ENCODE data around the gene SLC18B1. TPM values are rescaled to one million over a fixed set of nuclear protein-coding genes. Genes with fewer than 3 reads are reported as not detected.

The SLC18B1 gene
- total RNA-seq, 1 donor from 2014 or later = 17.8 TPM

DNA sequence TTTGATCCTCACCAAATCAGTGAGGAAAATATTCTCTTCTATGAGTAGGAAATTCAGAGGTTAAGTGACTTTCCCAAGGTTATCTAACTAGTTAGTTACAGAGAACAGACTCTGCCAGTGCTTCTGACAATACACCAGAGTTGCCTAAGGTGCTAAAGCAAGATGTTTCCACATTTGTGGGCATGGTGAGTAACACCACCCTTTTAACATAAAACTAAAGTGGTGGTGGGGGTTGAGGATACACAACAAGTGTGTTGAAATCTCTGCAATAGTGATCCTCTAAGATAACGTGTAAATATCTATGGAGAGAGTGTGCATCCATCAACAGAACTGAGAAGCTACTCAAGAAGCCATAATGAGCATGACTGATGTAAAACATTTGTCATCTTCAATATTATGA is 52.4 kb downstream of the SLC18B1 start:
- DNase-seq (ENCODE audit: low spot score) = no peak

DNA sequence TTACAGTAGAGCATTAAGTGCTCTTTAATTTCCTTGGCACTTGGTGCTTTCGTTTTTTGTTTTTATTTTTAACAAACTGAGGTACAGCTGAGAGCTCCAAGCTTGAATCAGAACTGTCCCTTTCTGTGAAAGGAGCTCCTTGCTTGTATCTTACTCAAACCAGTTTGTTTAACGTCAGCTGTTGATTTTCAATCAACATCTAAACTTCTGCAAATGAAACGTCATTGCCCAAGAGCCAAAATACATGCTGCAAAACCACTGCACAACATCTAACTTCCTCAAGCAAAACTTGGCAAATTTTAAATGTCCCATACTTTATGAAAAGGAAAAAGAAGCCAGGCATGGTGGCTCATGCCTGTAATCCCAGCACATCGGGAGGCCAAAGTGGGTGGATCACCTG is 55.9 kb downstream of the SLC18B1 start:
- no peak for DNase-seq (ENCODE audit: low spot score)

DNA sequence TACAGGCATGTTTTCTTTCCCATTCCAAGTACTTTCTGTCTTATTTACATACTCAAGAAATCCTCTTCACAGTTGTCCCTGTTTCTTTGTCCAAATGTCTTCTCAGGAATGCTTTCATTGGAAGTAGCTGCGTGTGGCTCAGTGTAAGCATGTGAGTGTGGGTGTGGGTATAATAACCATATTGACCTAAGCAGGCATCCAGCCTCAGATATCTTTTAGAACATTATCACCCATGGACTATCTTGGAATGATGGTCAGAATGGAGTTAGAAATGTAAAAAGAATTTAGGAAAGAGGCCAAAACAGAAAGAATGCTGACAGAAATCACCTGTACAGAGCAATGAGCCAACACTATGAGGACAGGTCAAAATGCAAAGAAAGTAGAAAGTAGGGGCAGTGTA is 57.2 kb downstream of the SLC18B1 start:
- DNase-seq (ENCODE audit: low spot score) = no peak

DNA sequence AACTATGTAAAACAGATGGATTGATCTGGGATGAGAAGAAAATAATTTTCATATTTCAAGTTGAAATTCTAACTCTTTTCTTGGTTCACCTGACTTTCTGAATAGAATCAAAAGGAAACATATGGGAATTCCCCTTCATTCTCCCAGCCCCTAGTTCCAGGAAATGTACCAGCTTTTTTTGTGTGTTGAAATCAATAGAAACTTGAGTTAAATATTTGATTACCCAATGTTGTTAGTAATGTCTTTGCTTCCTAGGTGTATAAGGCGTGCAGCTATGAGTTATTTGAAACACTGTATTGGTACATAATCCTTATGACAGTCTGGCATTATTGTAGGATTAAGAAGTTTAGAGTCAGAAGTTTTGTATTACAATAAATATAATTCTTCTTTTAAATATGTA is 62.2 kb downstream of the SLC18B1 start:
- DNase-seq (ENCODE audit: low spot score) = no peak

DNA sequence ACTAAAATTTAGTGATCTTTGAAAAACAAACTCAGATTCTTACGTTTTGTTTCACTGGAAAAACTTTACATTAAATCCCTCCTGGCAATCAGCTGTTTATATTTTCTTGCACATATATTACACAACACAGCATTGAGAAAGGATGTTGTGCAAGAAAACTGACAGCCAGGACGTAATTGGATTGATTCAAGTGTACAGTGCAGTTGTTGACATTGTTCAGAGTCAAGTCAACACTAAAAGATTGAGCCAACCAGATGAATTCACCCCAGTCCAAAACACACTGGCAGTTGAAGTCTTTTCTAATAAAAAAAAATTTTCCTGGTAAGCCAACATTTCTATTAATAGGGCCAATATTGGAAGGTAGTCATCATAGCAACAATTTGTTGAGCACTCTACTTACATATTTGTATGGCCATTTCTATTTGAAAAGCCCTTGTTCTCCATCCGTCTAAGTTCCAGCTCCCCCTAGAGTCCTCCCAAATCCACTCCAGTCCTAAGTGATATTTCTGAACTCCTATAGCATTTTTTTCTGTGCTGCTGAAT is 63.7 kb downstream of the SLC18B1 start:
- no peak for DNase-seq (ENCODE audit: low spot score)

DNA sequence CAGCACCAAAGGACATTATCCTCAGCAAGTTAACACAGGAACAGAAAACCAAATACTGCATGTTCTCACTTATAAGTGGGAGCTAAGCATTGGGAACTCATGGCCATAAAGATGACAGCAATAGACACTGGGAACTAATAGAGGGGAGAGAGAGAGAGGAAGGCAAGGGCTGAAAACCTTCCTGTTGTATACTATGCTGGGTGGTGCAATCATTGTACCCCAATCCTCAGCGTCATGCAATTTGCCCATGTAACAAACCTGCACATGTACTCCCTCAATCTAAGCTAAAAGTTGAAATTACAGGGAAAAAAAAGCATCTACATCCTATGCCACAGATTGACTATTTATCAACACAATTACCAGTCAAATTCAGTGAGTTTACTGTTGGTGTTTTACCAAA is 64.6 kb downstream of the SLC18B1 start:
- no peak for DNase-seq (ENCODE audit: low spot score)

DNA sequence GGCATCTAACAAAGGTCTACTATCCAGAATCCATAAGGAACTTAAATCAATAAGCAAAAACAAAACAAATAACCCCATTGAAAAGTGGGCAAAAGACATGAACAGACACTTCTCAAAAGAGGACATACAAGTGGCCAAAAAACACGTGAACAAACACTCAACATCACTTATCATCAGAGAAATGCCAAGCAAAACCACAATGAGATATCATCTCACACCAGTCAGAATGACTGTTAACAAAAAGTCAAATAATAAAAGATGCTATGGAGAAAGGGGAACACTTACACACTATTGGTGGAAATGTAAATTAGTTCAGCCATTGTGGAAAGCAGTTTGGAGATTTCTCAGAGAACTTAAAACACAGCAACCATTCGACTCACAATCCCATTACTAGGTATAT is 65.2 kb downstream of the SLC18B1 start:
- DNase-seq (ENCODE audit: low spot score) = no peak

DNA sequence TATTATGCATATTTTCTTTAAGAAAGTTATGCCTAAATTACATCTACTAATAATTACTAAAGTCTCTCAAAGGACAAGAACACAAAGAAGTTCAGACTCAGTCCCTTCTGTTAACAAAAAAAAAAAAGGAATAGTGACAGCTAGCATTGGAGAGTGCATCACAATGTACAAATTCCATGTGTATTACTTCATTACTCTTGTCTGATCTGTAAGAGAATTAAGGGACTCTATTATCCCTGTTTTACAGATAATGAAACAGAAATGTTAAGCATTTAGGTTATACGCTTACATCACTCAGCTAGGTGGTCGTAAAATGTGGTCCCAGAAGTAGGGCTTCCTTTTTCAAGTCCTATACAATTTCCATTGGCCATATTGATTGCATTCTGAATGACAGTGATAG is 67.4 kb downstream of the SLC18B1 start:
- no peak for DNase-seq (ENCODE audit: low spot score)

DNA sequence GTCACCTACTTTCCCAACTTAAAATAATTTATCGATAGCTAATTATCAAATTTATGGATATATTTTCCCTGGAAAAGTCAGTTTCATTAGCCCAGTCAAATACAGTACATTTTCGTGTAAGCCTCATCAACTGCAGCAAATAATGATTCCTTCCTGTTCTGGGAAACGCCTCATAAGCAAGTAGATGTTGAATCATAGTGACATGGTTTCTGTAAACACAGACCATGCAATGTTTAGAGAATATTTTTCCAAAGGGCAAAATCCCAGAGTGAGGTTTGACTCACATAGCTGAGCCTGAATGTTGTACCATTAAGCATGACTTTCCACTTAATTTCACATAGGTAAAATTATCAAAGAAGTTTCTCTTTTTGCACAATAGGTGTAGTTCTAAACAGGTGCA is 67.9 kb downstream of the SLC18B1 start:
- DNase-seq (ENCODE audit: low spot score) = no peak

DNA sequence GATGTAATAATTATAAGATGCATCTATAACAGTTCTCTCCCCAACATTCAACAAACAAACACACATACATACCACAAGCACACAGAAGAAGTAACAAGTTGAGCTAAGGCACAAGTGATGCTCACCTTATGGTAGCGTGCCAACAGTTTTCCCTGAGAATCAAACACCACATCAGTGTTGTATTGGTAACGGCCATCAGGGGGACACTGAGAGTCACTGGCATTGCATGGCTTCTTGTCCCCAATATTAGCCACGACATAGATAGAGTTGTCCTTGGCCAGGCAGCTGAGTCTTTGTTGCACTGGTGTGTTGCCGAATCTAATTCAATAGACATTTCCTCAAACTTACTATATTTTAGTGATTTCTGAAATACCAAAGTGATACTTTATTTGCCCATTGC is 69.8 kb downstream of the SLC18B1 start:
- no peak for DNase-seq (ENCODE audit: low spot score)

DNA sequence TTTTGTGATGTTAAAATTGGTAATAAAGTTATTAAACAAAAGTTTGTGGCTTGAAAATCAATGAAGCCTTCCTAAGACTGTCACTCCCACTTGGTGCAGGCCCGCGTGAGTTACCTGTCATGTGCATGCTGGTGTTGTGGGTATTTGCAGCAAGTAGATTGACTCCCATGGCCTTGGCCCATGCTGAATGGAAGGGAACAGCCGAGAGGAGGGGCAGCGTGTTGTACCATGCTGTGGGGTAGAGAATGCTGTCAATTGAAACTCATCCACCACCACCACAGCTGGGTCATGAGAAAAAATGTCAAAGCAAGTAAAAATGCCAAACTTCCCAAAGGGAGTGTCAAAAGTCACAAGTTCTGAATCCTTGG is 71.8 kb downstream of the SLC18B1 start:
- no peak for DNase-seq (ENCODE audit: low spot score)

DNA sequence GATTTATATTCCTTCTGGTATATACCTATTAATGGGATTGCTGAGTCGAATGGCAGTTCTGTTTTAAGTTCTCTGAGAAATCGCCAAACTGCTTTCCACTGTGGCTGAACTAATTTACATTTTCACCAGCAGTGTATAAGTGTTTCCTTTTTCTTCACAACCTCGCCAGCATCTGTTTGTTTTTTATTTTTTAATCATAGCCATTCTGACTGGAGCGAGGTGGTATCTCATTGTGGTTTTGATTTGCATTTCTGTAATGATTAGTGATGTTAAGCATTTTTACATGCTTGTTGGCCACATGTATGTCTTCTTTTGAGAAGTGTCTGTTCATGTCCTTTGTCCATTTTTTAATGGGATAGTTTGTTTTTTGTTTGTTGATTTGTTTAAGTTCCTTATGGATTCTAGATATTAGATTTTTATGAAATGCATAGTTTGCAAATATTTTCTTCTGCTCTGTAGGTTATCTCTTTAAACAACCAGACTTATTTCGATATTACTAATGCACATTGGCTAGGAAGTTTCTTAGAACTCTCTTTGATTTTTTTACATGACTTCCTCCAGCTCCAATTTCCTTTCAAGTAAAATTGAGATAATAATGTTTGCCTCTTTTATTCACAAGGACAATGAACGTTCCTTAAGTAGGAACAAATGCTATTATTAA is 72.4 kb downstream of the SLC18B1 start:
- no peak for DNase-seq (ENCODE audit: low spot score)

DNA sequence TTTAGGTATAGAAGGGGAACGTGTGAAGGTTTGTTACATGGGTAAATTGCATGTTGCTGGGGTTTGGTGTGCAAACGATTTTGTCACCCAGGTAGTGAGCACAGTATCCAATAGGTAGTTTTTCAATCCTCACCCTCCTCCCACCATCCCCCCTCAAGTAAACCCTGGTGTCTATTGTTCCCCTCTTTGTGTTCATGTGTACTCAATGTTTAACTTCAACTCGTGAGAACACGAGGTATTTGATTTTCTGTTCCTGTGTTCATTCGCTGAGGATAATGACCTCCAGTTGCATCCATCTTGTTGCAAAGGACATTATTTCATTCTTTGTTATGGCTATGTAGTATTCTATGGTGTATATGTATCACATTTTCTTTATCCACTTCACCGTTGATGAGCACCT is 73.0 kb downstream of the SLC18B1 start:
- DNase-seq (ENCODE audit: low spot score) = no peak

DNA sequence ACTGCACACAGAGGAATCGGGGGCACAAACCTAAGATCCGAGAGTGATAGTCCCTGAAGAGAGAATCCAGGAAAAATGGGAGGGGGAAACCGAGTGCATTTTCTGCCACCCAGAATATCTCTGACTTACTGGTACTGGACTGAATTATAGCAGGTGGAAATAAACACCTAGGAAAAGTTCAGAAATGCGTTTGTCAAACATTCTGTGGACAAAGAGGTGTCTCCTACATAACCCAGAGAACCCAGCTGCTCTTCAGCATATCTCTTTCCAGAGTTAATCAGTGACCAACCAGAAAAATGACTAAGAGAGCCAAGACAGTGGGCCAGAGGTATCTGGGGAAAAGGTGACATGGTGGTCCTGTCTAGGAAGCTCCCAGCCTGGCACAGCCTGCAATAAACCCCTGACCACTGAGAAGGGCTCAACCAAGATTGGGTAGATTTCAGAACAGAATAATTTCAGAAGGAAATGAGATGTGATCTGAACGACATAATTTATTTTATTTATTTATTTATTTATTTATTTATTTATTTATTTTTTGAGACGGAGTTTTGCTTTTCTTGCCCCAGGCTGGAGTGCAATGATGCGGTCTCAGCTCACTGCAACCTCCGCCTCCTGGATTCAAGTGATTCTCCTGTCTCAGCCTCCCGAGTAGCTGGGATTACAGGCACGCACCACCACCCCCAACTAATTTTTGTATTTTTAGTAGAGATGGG is 78.5 kb downstream of the SLC18B1 start:
- DNase-seq (ENCODE audit: low spot score) = no peak

Other genes starting within 250 kb of the SLC18B1 start
- not detected for gene TAAR8, start 246.0 kb downstream of the SLC18B1 start, total RNA-seq
- not detected for gene TAAR6, start 228.3 kb downstream of the SLC18B1 start, total RNA-seq
- not detected for gene TAAR5, start 208.9 kb downstream of the SLC18B1 start, total RNA-seq
- gene TAAR2, start 174.4 kb downstream of the SLC18B1 start, total RNA-seq = not detected
- not detected for gene TAAR1, start 139.5 kb downstream of the SLC18B1 start, total RNA-seq
- 9.7 TPM for gene VNN1, start 84.6 kb downstream of the SLC18B1 start, total RNA-seq
- 32.6 TPM for gene VNN2, start 40.7 kb downstream of the SLC18B1 start, total RNA-seq
- 935 TPM for gene RPS12, start 15.9 kb upstream of the SLC18B1 start, total RNA-seq

Measured in mesenteric fat pad (tissue), 1 donor.